NT2/D1 (cell line): Measurements from ENCODE around the gene ANKRD6.

Experiments used
- SUZ12 ChIP-seq: IDR thresholded peaks from 2 replicates; pipeline ENCODE4 v1.6.1; 2011; ENCODE audit not compliant: insufficient read length, insufficient read depth; ENCODE audit errors: extremely low read depth
- YY1 ChIP-seq: IDR thresholded peaks from 2 replicates; pipeline ENCODE4 v1.6.1; 2011; ENCODE audit not compliant: insufficient read length, insufficient read depth
- ZNF274 ChIP-seq: IDR thresholded peaks from 2 replicates; pipeline ENCODE4 v1.6.1; 2011; ENCODE audit warnings: mild to moderate bottlenecking, low read depth, low read length

DNA sequence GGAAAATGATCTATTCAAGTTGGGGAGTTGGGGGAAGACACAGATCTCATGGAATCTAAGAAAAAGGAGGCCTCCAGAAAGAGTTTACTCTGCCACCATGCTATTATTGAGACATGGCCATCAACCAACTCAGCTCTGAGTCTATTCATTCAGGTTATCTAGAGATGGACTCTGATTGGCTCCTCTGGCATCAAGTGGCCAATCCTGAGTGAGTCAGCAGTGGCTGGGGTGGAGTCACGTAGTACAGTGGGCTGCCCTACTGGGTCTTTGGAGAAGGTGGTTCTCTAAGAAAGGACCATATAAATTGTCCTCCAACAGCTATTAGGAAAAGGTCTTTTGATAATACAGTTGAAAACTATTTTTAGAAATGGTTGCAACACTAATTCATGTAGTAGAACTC, 163.5 kb downstream of the ANKRD6 start:
- TF ChIP-seq ZNF274 (no peak), YY1 (no peak), SUZ12 (no peak)
